Right lobe of liver (tissue), 6 donors: ENCODE measurements around the gene XAGE2. TPM values are rescaled to one million over a fixed set of nuclear protein-coding genes. Genes with fewer than 3 reads are reported as not detected.

Experiments used
- ATAC-seq, 4 donors: fragments of 200-7000 bp; cut with Tn5 transposase; one replicate each; pipeline ENCODE4 v1.9.1; 2020; ENCODE audit warnings: mild to moderate bottlenecking in 4 of 4, moderate library complexity in 4 of 4
- DNase-seq, 3 donors: peaks; one replicate each; pipeline ENCODE4 v3.0.0-alpha.2; 2020
- H3K27ac ChIP-seq, 3 donors: fragments of 200-600 bp; one replicate each; pipeline ENCODE4 v1.8.0; 2022
- H3K27me3 ChIP-seq, 2 donors: fragments of 200-600 bp; one replicate each; pipeline ENCODE4 v1.8.0; 2022
- H3K36me3 ChIP-seq, 4 donors: fragments of 200-600 bp; sonication (generic) in 1 of 4; one replicate each; pipeline versions ENCODE4 v1.5.1 to v1.8.0; 2017 to 2022; ENCODE audit warnings: control low read depth in 1 of 4
- H3K4me1 ChIP-seq, 4 donors: fragments of 200-600 bp; sonication (generic) in 1 of 4; one replicate each; pipeline versions ENCODE4 v1.5.1 to v1.8.0; 2017 to 2022; ENCODE audit warnings: control low read depth in 1 of 4
- H3K4me3 ChIP-seq, 3 donors: fragments of 200-600 bp; one replicate each; pipeline ENCODE4 v1.8.0; 2022
- H3K9me3 ChIP-seq, 4 donors: fragments of 200-600 bp; sonication (generic) in 1 of 4; one replicate each; pipeline versions ENCODE4 v1.5.1 to v1.8.0; 2017 to 2022; ENCODE audit warnings: control low read depth in 1 of 4
- CTCF ChIP-seq, 4 donors: fragments of 200-600 bp in 3 of 4; fragments of 450-650 bp in 1 of 4; IDR thresholded peaks; one replicate each; pipeline versions ENCODE4 v1.5.1 to v1.8.0; 2016 to 2022; ENCODE audit warnings: antibody characterized with exemption in 4 of 4, mild to moderate bottlenecking in 2 of 4
- POLR2A ChIP-seq: fragments of 450-650 bp; IDR thresholded peaks from one replicate; pipeline ENCODE4 v1.6.1; 2017; ENCODE audit warnings: antibody characterized with exemption, mild to moderate bottlenecking
- WGBS: methylation state at CpG from one replicate; pipeline ENCODE4 v1.1.6; 2018; ENCODE audit warnings: low coverage, low lambda C conversion rate; ENCODE audit not compliant: insufficient coverage; ENCODE audit errors: missing lambda C conversion rate; 5-methylcytosine and 5-hydroxymethylcytosine counted together
- intact Hi-C, 2 donors: fragments of 100-400 bp; cut with DNase I; formaldehyde crosslinking; loops; one replicate each; pipeline versions ENCODE4 v1.11.2 to v1.14.1; 2022
- total RNA-seq, 6 experiments: library from RNA; depleted of rRNA in 2 of 6; stranded (reverse); fragments of >200 nt in 2 of 6; fragmentation: NEBNext Ultra II Directional in 3 of 6; extraction: Animal tissue kit (Norgen Biotek cat#: 25700) in 3 of 6; gene quantifications; one replicate each; pipeline versions ENCODE4 v1.1.0 to v1.2.4, GENCODE V29; 2016 to 2023
- donor health status: DM: no; HTN: yes; CAD: no.
- donor health status: DM: no; HTN: no; CAD: no.
- donor health status: DM: no; HTN: no; CAD: no.
- donor health status: DM: no; HTN: yes; CAD: no.
- donor health status: DM: no; HTN: yes; CAD: no.

The XAGE2 gene
- total RNA-seq, 6 experiments from 2014 or later: not detected

GRCh38 chrX:52355108-52355507 is 13.7 kb upstream of the XAGE2 start:
- Histone ChIP-seq H3K4me3 (no peak overlapping the region), H3K27me3 (no peaks in the 10 kb centered on the region), H3K4me1 (no peaks in the 10 kb centered on the region), H3K9me3 (no peaks in the 10 kb centered on the region), H3K36me3 (no peaks in the 10 kb centered on the region), H3K27ac (no peak overlapping the region)
- no peak for DNase-seq
- ATAC-seq: no peak
- intact Hi-C loops: no loop called here
- TF ChIP-seq POLR2A: no peak
- no peak for TF ChIP-seq CTCF (IDR thresholded peaks at IDR 0.05)

- H3K36me3 ChIP-seq: no peaks in the 10 kb centered on the region
- TF ChIP-seq POLR2A (no peak), CTCF (IDR thresholded peaks at IDR 0.05) (no peak)
- intact Hi-C loops: no loop called here
- H3K27me3 ChIP-seq: peaks cover 0 to 5% of the 10 kb centered on the region in 2 donors
- WGBS: 27% methylated on average over 6 of the region's 7 CpGs
- H3K27ac ChIP-seq: no peak overlapping the region
- H3K4me1 ChIP-seq: no peaks in the 10 kb centered on the region
- DNase-seq (no peak), ATAC-seq (no peak)
- H3K4me3 ChIP-seq: no peak overlapping the region
- no peaks in the 10 kb centered on the region for H3K9me3 ChIP-seq
Observed at GRCh38 chrX:52359614-52360232, 9.1 kb upstream of the XAGE2 start.

GRCh38 chrX:52361941-52362340 is 6.9 kb upstream of the XAGE2 start:
- Histone ChIP-seq H3K36me3 (no peaks in the 10 kb centered on the region), H3K4me3 (no peak overlapping the region), H3K27me3 (peaks cover 0 to 5% of the 10 kb centered on the region in 2 donors), H3K9me3 (no peaks in the 10 kb centered on the region), H3K4me1 (no peaks in the 10 kb centered on the region), H3K27ac (no peak overlapping the region)
- intact Hi-C loops: no loop called here
- TF ChIP-seq POLR2A (no peak), CTCF (IDR thresholded peaks at IDR 0.05) (no peak)
- DNase-seq: no peak
- ATAC-seq: no peak
- 61% methylated on average over 7 of the region's 8 CpGs for WGBS

- Histone ChIP-seq H3K36me3 (no peaks in the 10 kb centered on the region), H3K27me3 (peaks cover 0 to 5% of the 10 kb centered on the region in 2 donors), H3K27ac (no peak overlapping the region), H3K4me3 (no peak overlapping the region), H3K9me3 (no peaks in the 10 kb centered on the region), H3K4me1 (no peaks in the 10 kb centered on the region)
- ATAC-seq (peak in 1 of 4 donors; percentile 18), DNase-seq (no peak)
- intact Hi-C loops: no loop called here
- WGBS: 23% methylated on average over 8 of the region's 8 CpGs
- TF ChIP-seq POLR2A: no peak
Observed at GRCh38 chrX:52363247-52363883, 5.5 kb upstream of the XAGE2 start.

GRCh38 chrX:52378870-52379269 is 10.0 kb downstream of the XAGE2 start:
- Histone ChIP-seq H3K36me3 (no peaks in the 10 kb centered on the region), H3K9me3 (no peaks in the 10 kb centered on the region), H3K27me3 (no peaks in the 10 kb centered on the region), H3K4me1 (no peaks in the 10 kb centered on the region), H3K4me3 (no peak overlapping the region), H3K27ac (no peak overlapping the region)
- WGBS: 36% methylated on average over 2 of the region's 2 CpGs
- intact Hi-C loops: no loop called here
- TF ChIP-seq POLR2A: no peak
- TF ChIP-seq CTCF (IDR thresholded peaks at IDR 0.05): no peak
- ATAC-seq (no peak), DNase-seq (no peak)
